ENCODE data around the gene SLC14A1. TPM values are rescaled to one million over a fixed set of nuclear protein-coding genes. Genes with fewer than 3 reads are reported as not detected.

SLC14A1 gene
- total and polyA plus RNA-seq, 2 experiments from 2014 or later, result 0.21 to 0.53 TPM

- TF ChIP-seq, protein P1, sequence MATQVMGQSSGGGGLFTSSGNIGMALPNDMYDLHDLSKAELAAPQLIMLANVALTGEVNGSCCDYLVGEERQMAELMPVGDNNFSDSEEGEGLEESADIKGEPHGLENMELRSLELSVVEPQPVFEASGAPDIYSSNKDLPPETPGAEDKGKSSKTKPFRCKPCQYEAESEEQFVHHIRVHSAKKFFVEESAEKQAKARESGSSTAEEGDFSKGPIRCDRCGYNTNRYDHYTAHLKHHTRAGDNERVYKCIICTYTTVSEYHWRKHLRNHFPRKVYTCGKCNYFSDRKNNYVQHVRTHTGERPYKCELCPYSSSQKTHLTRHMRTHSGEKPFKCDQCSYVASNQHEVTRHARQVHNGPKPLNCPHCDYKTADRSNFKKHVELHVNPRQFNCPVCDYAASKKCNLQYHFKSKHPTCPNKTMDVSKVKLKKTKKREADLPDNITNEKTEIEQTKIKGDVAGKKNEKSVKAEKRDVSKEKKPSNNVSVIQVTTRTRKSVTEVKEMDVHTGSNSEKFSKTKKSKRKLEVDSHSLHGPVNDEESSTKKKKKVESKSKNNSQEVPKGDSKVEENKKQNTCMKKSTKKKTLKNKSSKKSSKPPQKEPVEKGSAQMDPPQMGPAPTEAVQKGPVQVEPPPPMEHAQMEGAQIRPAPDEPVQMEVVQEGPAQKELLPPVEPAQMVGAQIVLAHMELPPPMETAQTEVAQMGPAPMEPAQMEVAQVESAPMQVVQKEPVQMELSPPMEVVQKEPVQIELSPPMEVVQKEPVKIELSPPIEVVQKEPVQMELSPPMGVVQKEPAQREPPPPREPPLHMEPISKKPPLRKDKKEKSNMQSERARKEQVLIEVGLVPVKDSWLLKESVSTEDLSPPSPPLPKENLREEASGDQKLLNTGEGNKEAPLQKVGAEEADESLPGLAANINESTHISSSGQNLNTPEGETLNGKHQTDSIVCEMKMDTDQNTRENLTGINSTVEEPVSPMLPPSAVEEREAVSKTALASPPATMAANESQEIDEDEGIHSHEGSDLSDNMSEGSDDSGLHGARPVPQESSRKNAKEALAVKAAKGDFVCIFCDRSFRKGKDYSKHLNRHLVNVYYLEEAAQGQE (IDR thresholded peaks at IDR 0.05; ENCODE audit: unreplicated experiment), result no peak
- TF ChIP-seq ZNF114 (CRISPR knock-in tag; IDR thresholded peaks at IDR 0.05), result no peak
- no peak for TF ChIP-seq EZH2 (IDR thresholded peaks at IDR 0.05; ENCODE audit: low read depth, unreplicated experiment)
- TF ChIP-seq JUNB (IDR thresholded peaks at IDR 0.05; ENCODE audit: unreplicated experiment), result no peak
- no peak for TF ChIP-seq CREB1 (CRISPR knock-in tag; IDR thresholded peaks at IDR 0.05; ENCODE audit: low read depth)
- TF ChIP-seq ETS1 (IDR thresholded peaks at IDR 0.05), result no peak
Observed at GRCh38 chr18:45739848-45740247, 15.9 kb downstream of the SLC14A1 start (continued).

- no peak overlapping the region for H3K27ac ChIP-seq (ENCODE audit: low read depth)
- H3K79me2 ChIP-seq (replicated peaks; ENCODE audit: insufficient read depth), result no peaks in the 10 kb centered on the region
- Mint-ChIP-seq H3K4me3 (no peak overlapping the region), H3K9me3 (no peaks in the 10 kb centered on the region), H3K27ac (no peak overlapping the region), H3K36me3 (ENCODE audit: low read depth) (no peaks in the 10 kb centered on the region), H3K27me3 (ENCODE audit: insufficient read depth, low read depth, poor library complexity) (peaks cover 6% of the 10 kb centered on the region), H3K4me1 (peaks cover 33% of the 10 kb centered on the region)
- H2AFZ ChIP-seq, result peak overlapping the region; percentile 93
- no peak overlapping the region for H3K4me2 ChIP-seq
- no peak for TF ChIP-seq ETS1 (IDR thresholded peaks at IDR 0.05)
- TF ChIP-seq, protein P1 (IDR thresholded peaks at IDR 0.05; ENCODE audit: unreplicated experiment), result no peak
- TF ChIP-seq ZNF331 (CRISPR knock-in tag; IDR thresholded peaks at IDR 0.05; ENCODE audit: low read depth), result no peak
- no peak for TF ChIP-seq ZNF114 (CRISPR knock-in tag; IDR thresholded peaks at IDR 0.05)
- no peak for TF ChIP-seq EZH2 (IDR thresholded peaks at IDR 0.05; ENCODE audit: low read depth, unreplicated experiment)
- no peak for TF ChIP-seq CREB1 (CRISPR knock-in tag; IDR thresholded peaks at IDR 0.05; ENCODE audit: low read depth)
- no peak for TF ChIP-seq EZH2phosphoT487 (IDR thresholded peaks at IDR 0.05; ENCODE audit: unreplicated experiment)
- no peak for TF ChIP-seq POLR2AphosphoS5 (IDR thresholded peaks at IDR 0.05; ENCODE audit: low read depth)
- TF ChIP-seq JUNB (IDR thresholded peaks at IDR 0.05; ENCODE audit: unreplicated experiment), result no peak
- no peak for TF ChIP-seq NANOG (IDR thresholded peaks at IDR 0.05; ENCODE audit: borderline replicate concordance)
- TF ChIP-seq, protein P2, sequence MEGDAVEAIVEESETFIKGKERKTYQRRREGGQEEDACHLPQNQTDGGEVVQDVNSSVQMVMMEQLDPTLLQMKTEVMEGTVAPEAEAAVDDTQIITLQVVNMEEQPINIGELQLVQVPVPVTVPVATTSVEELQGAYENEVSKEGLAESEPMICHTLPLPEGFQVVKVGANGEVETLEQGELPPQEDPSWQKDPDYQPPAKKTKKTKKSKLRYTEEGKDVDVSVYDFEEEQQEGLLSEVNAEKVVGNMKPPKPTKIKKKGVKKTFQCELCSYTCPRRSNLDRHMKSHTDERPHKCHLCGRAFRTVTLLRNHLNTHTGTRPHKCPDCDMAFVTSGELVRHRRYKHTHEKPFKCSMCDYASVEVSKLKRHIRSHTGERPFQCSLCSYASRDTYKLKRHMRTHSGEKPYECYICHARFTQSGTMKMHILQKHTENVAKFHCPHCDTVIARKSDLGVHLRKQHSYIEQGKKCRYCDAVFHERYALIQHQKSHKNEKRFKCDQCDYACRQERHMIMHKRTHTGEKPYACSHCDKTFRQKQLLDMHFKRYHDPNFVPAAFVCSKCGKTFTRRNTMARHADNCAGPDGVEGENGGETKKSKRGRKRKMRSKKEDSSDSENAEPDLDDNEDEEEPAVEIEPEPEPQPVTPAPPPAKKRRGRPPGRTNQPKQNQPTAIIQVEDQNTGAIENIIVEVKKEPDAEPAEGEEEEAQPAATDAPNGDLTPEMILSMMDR (conservative IDR thresholded peaks at IDR 0.05; ENCODE audit: low read depth in 2 of 2), result no peak
- no peaks in the 10 kb centered on the region for H3F3A ChIP-seq (replicated peaks; ENCODE audit: low read depth)
- no peaks in the 10 kb centered on the region for H4K20me1 ChIP-seq (replicated peaks; ENCODE audit: insufficient read depth)
- no peaks in the 10 kb centered on the region for H3K27me3 ChIP-seq (ENCODE audit: insufficient read depth)
- DNase-seq (ENCODE audit: low spot score), result no peak
- no peaks in the 10 kb centered on the region for H3K36me3 ChIP-seq (ENCODE audit: insufficient read depth)
- H3K4me3 ChIP-seq, result no peak overlapping the region
- peaks cover 6% of the 10 kb centered on the region; the same call in 1 of the 2 replicates for H3K9me2 ChIP-seq (ENCODE audit: insufficient read depth)
- H3K4me1 ChIP-seq (ENCODE audit: insufficient read depth), result peaks cover 18% of the 10 kb centered on the region
- ATAC-seq, result peak; percentile 42; the same call in 2 of the 3 replicates
Observed at GRCh38 chr18:45741056-45741455, 17.1 kb downstream of the SLC14A1 start.

Data from GM23338 (cell line).